ENCODE measurements around the gene ZNF276.

Gene ZNF276

GRCh38 chr16:89705006-89705405 lies 16.3 kb upstream of the ZNF276 start:
- Histone ChIP-seq H3K4me3 (ENCODE audit: low read depth in 1 of 2, low read length in 2 of 2) (no peak overlapping the region), H3K36me3 (ENCODE audit: control insufficient read depth in 1 of 2, insufficient read depth in 2 of 2, low read length in 2 of 2) (no peaks in the 10 kb centered on the region), H3K9me3 (ENCODE audit: control insufficient read depth in 1 of 2, low read length in 2 of 2) (no peaks in the 10 kb centered on the region), H3K9ac (ENCODE audit: low read depth in 1 of 2, low read length in 2 of 2) (no peak overlapping the region), H3K27ac (ENCODE audit: low read depth, low read length) (no peak overlapping the region), H3K4me1 (ENCODE audit: control insufficient read depth in 1 of 2, insufficient read depth in 2 of 2, low read length in 2 of 2) (peaks cover 5 to 25% of the 10 kb centered on the region in 2 donors), H3K27me3 (ENCODE audit: control insufficient read depth in 1 of 2, insufficient read depth in 2 of 2, low read length in 2 of 2) (no peaks in the 10 kb centered on the region)

DNA sequence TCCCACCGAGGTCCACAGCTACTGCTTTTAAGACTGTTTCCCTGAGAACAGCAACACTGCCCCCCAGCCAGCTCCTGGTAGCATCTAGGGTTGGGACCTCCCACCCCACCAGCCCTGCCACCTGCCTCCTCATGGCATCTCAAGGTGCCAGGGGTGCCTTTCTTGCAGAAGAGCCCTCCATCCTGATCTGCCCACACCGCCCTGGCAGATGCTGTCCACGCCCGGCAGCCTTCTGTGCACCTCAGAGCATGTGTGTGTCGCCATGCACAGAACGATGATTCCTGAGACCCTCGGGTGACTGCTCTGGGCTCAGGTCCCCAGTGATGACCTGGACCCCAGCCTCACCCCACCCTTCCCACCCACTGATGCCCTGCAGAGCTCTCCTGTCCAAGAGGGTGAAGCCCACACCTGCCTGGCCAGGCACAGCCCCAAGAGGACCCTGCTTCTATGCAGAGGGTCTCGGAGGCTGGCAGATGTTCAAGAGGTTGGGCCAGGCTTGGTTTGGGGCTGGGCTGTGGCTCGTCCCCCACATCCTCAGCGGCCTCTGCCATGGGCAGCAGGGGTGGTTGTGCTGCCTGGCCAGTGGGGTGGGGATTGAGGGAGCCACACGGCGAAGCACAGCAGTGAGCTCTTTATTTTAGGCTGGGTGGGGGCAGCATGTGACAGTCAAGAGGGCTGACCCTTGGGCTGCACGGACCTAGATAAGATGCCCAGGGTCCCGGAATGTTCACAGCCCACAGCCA lies 14.6 kb upstream of the ZNF276 start:
- no peaks in the 10 kb centered on the region for H3K36me3 ChIP-seq (ENCODE audit: control insufficient read depth in 1 of 2, insufficient read depth in 2 of 2, low read length in 2 of 2)
- H3K9me3 ChIP-seq (ENCODE audit: control insufficient read depth in 1 of 2, low read length in 2 of 2) = no peaks in the 10 kb centered on the region
- no peak overlapping the region for H3K4me3 ChIP-seq (ENCODE audit: low read depth in 1 of 2, low read length in 2 of 2)
- peaks cover 0 to 18% of the 10 kb centered on the region in 2 donors for H3K4me1 ChIP-seq (ENCODE audit: control insufficient read depth in 1 of 2, insufficient read depth in 2 of 2, low read length in 2 of 2)
- no peaks in the 10 kb centered on the region for H3K27me3 ChIP-seq (ENCODE audit: control insufficient read depth in 1 of 2, insufficient read depth in 2 of 2, low read length in 2 of 2)
- peak overlapping the region in 1 of 2 donors; percentile 28 for H3K9ac ChIP-seq (ENCODE audit: low read depth in 1 of 2, low read length in 2 of 2)
- no peak overlapping the region for H3K27ac ChIP-seq (ENCODE audit: low read depth, low read length)

DNA sequence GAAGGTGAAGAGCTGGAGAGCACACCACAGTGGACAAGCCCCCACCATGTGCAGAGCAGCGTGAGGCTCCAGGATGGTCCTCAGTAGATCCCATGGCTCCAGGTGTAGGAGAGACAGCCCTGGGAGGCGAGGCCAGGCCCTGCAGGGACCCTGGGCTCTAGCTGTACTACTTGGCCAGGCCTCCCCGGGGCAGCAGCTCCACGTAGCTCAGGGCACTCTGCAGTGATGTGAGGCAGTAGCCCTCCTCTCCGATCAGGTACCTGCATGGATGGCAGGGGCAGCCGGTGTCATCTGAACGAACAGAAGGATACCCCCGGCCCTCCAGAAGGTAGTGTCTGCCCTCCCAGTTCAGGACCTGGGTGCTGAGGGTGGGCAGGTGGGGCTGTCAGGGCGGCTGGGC lies 13.6 kb upstream of the ZNF276 start:
- no peak overlapping the region for H3K4me3 ChIP-seq (ENCODE audit: low read depth in 1 of 2, low read length in 2 of 2)
- peaks cover 0 to 14% of the 10 kb centered on the region in 2 donors for H3K4me1 ChIP-seq (ENCODE audit: control insufficient read depth in 1 of 2, insufficient read depth in 2 of 2, low read length in 2 of 2)
- H3K27me3 ChIP-seq (ENCODE audit: control insufficient read depth in 1 of 2, insufficient read depth in 2 of 2, low read length in 2 of 2) = no peaks in the 10 kb centered on the region
- no peaks in the 10 kb centered on the region for H3K9me3 ChIP-seq (ENCODE audit: control insufficient read depth in 1 of 2, low read length in 2 of 2)
- no peak overlapping the region for H3K9ac ChIP-seq (ENCODE audit: low read depth in 1 of 2, low read length in 2 of 2)
- no peaks in the 10 kb centered on the region for H3K36me3 ChIP-seq (ENCODE audit: control insufficient read depth in 1 of 2, insufficient read depth in 2 of 2, low read length in 2 of 2)
- H3K27ac ChIP-seq (ENCODE audit: low read depth, low read length) = no peak overlapping the region

GRCh38 chr16:89708481-89708931 lies 12.8 kb upstream of the ZNF276 start:
- no peaks in the 10 kb centered on the region for H3K27me3 ChIP-seq (ENCODE audit: control insufficient read depth in 1 of 2, insufficient read depth in 2 of 2, low read length in 2 of 2)
- H3K36me3 ChIP-seq (ENCODE audit: control insufficient read depth in 1 of 2, insufficient read depth in 2 of 2, low read length in 2 of 2) = no peaks in the 10 kb centered on the region
- peaks cover 0 to 14% of the 10 kb centered on the region in 2 donors for H3K4me1 ChIP-seq (ENCODE audit: control insufficient read depth in 1 of 2, insufficient read depth in 2 of 2, low read length in 2 of 2)
- H3K4me3 ChIP-seq (ENCODE audit: low read depth in 1 of 2, low read length in 2 of 2) = no peak overlapping the region
- H3K9me3 ChIP-seq (ENCODE audit: control insufficient read depth in 1 of 2, low read length in 2 of 2) = no peaks in the 10 kb centered on the region
- H3K9ac ChIP-seq (ENCODE audit: low read depth in 1 of 2, low read length in 2 of 2) = no peak overlapping the region
- no peak overlapping the region for H3K27ac ChIP-seq (ENCODE audit: low read depth, low read length)

DNA sequence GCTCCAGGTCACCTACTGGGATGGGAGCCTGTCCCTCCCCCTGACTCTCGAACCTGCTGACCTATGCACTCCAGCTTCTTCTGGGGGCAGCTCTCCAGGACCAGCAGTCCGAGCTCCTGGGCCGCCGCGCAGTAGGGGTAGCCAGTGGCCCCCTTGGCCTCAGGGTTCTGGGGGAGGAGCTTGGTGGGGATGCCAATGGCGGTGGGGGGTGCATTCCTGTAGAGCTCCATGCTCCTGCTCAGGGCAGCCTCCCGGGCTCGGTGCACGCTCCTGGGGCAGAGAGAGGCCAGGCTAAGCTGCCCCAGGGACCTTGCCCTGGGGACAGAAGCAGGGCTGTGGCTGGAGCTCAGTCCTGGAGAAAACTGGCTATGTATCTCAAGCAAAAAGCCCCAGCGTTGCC lies 12.2 kb upstream of the ZNF276 start:
- Histone ChIP-seq H3K4me1 (ENCODE audit: control insufficient read depth in 1 of 2, insufficient read depth in 2 of 2, low read length in 2 of 2) (peaks cover 0 to 14% of the 10 kb centered on the region in 2 donors), H3K9ac (ENCODE audit: low read depth in 1 of 2, low read length in 2 of 2) (no peak overlapping the region), H3K9me3 (ENCODE audit: control insufficient read depth in 1 of 2, low read length in 2 of 2) (no peaks in the 10 kb centered on the region), H3K4me3 (ENCODE audit: low read depth in 1 of 2, low read length in 2 of 2) (no peak overlapping the region), H3K36me3 (ENCODE audit: control insufficient read depth in 1 of 2, insufficient read depth in 2 of 2, low read length in 2 of 2) (no peaks in the 10 kb centered on the region), H3K27ac (ENCODE audit: low read depth, low read length) (no peak overlapping the region), H3K27me3 (ENCODE audit: control insufficient read depth in 1 of 2, insufficient read depth in 2 of 2, low read length in 2 of 2) (no peaks in the 10 kb centered on the region)

- no peaks in the 10 kb centered on the region for H3K36me3 ChIP-seq (ENCODE audit: control insufficient read depth in 1 of 2, insufficient read depth in 2 of 2, low read length in 2 of 2)
- H3K4me1 ChIP-seq (ENCODE audit: control insufficient read depth in 1 of 2, insufficient read depth in 2 of 2, low read length in 2 of 2) = peaks cover 0 to 14% of the 10 kb centered on the region in 2 donors
- no peak overlapping the region for H3K9ac ChIP-seq (ENCODE audit: low read depth in 1 of 2, low read length in 2 of 2)
- no peak overlapping the region for H3K27ac ChIP-seq (ENCODE audit: low read depth, low read length)
- no peaks in the 10 kb centered on the region for H3K27me3 ChIP-seq (ENCODE audit: control insufficient read depth in 1 of 2, insufficient read depth in 2 of 2, low read length in 2 of 2)
- H3K4me3 ChIP-seq (ENCODE audit: low read depth in 1 of 2, low read length in 2 of 2) = no peak overlapping the region
- no peaks in the 10 kb centered on the region for H3K9me3 ChIP-seq (ENCODE audit: control insufficient read depth in 1 of 2, low read length in 2 of 2)
These were observed 11.5 kb upstream of the ZNF276 start for GRCh38 chr16:89709716-89710432.

DNA sequence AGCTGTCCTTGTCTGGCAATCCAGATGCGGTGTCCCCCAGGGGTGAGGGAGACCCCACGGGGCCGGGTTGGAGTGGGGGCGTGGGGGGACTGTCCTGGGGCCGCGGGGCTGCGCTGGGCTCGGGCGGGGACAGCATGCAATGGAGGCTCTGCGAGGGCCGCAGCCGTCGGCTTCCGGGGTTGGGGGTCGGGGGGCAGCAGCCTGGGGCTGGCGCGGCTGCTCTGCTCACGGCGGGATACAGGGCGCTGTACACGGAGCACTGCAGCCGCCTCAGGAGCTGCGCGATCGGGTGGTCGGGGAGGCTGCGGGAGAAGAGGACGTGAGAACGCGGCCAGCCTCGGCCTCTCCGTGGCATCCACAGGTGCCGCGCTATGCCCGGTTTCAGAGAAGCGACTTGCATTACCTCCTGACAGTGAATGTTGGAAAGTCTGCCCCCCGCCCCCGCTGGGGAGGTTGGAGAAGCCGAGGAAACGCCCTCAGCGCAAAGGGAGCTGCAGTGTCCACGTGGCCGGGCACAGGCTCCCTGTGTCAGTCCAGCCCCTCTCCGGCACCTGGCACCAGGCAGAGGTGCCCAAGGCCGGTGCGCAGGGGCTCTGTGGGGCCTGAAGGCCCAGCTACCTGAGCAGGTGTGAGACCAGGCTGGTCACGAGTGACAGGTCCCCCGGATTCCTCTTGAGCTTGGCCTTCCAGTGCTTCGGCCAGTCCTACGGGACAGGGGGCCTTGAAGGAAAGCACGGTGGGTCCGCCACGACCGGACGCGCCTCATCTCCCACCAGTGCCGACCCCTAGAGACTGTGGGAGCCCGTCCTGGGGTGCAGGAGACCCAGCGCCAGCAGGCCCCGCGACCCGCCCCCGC lies 10.4 kb upstream of the ZNF276 start:
- Histone ChIP-seq H3K27me3 (ENCODE audit: control insufficient read depth in 1 of 2, insufficient read depth in 2 of 2, low read length in 2 of 2) (no peaks in the 10 kb centered on the region), H3K36me3 (ENCODE audit: control insufficient read depth in 1 of 2, insufficient read depth in 2 of 2, low read length in 2 of 2) (no peaks in the 10 kb centered on the region), H3K4me1 (ENCODE audit: control insufficient read depth in 1 of 2, insufficient read depth in 2 of 2, low read length in 2 of 2) (peaks cover 0 to 13% of the 10 kb centered on the region in 2 donors), H3K9ac (ENCODE audit: low read depth in 1 of 2, low read length in 2 of 2) (no peak overlapping the region), H3K9me3 (ENCODE audit: control insufficient read depth in 1 of 2, low read length in 2 of 2) (no peaks in the 10 kb centered on the region), H3K27ac (ENCODE audit: low read depth, low read length) (no peak overlapping the region), H3K4me3 (ENCODE audit: low read depth in 1 of 2, low read length in 2 of 2) (no peak overlapping the region)

DNA sequence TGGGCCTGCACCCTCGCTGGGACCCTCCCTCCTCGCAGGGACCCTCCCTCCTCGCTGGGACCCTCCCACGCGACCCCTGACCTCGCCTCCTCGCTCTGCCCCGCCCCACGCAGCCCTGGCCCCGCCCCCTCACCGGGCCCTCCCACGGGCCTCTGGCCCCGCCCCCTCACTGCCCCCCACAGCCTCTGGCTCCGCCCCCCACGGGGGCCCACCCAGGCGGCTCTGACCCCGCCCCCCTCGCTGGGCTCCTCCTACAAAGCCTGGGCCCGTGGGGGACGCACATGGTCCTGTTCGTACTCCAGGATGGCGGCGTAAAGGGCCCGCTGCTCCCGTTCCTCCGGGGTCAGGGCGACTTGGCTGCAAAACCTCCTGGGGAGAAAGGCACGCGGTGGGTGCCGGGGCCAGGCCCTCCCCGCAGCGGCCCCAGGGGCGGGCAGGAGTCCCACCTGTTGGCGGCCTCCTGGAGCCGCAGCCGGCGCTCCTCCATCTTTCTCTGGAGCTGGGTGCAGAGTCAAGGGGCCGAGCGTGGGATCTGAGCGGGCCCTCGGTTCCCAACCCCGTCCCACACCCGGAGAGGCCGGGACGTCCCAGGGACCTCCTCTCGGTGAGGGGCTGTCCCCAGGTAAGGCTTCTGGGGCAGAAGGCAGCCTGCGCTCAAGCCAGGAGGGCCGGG lies 9.6 kb upstream of the ZNF276 start:
- peak overlapping the region; percentile 43 to 65 for H3K4me3 ChIP-seq (ENCODE audit: low read depth in 1 of 2, low read length in 2 of 2)
- no peaks in the 10 kb centered on the region for H3K9me3 ChIP-seq (ENCODE audit: control insufficient read depth in 1 of 2, low read length in 2 of 2)
- H3K9ac ChIP-seq (ENCODE audit: low read depth in 1 of 2, low read length in 2 of 2) = peak overlapping the region; percentile 10 to 25
- H3K27me3 ChIP-seq (ENCODE audit: control insufficient read depth in 1 of 2, insufficient read depth in 2 of 2, low read length in 2 of 2) = no peaks in the 10 kb centered on the region
- H3K27ac ChIP-seq (ENCODE audit: low read depth, low read length) = no peak overlapping the region
- peaks cover 0 to 7% of the 10 kb centered on the region in 2 donors for H3K4me1 ChIP-seq (ENCODE audit: control insufficient read depth in 1 of 2, insufficient read depth in 2 of 2, low read length in 2 of 2)
- no peaks in the 10 kb centered on the region for H3K36me3 ChIP-seq (ENCODE audit: control insufficient read depth in 1 of 2, insufficient read depth in 2 of 2, low read length in 2 of 2)

DNA sequence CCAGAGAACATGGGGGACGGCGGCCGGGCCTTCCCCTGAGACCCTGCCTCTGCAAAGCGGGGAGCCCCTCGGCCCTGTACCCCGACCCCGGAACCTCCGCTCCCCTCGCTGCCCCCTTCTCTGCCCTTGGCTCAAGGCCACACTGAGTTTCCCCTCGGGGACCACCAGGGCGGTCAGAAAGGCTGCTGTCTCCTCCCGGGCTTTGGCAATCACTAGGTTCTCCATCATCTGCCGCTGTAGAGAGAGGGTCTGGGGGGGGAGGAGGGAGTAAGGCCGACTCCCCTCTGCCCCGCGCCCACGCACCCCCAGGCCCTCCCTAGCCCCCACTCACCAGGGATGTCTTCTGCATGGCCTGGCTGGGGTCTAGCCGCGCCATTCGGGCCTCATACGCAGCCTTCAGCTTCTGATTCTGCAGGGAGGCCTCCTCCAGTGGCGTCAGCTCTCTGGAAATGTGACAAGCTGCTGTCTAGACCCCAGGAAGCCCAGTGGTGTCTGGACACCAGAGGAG lies 9.0 kb upstream of the ZNF276 start:
- H3K9ac ChIP-seq (ENCODE audit: low read depth in 1 of 2, low read length in 2 of 2) = peak overlapping the region; percentile 10 to 25
- H3K9me3 ChIP-seq (ENCODE audit: control insufficient read depth in 1 of 2, low read length in 2 of 2) = no peaks in the 10 kb centered on the region
- no peaks in the 10 kb centered on the region for H3K27me3 ChIP-seq (ENCODE audit: control insufficient read depth in 1 of 2, insufficient read depth in 2 of 2, low read length in 2 of 2)
- peak overlapping the region; percentile 43 to 65 for H3K4me3 ChIP-seq (ENCODE audit: low read depth in 1 of 2, low read length in 2 of 2)
- H3K36me3 ChIP-seq (ENCODE audit: control insufficient read depth in 1 of 2, insufficient read depth in 2 of 2, low read length in 2 of 2) = no peaks in the 10 kb centered on the region
- H3K4me1 ChIP-seq (ENCODE audit: control insufficient read depth in 1 of 2, insufficient read depth in 2 of 2, low read length in 2 of 2) = peaks cover 0 to 7% of the 10 kb centered on the region in 2 donors
- H3K27ac ChIP-seq (ENCODE audit: low read depth, low read length) = no peak overlapping the region

Data from duodenal mucosa (tissue), 2 donors.